KMS-11 (cell line): ENCODE data around the gene FER1L5.

Source experiments
- H2AFZ ChIP-seq: fragments of 200-600 bp; sonication (generic); 2 replicates; pipeline ENCODE4 v1.6.1; 2016; ENCODE audit warnings: antibody characterized with exemption, mixed run types, low read depth
- H3K27ac ChIP-seq: fragments of 200-600 bp; sonication (generic); 2 replicates; pipeline ENCODE4 v1.6.1; 2016; ENCODE audit warnings: mild to moderate bottlenecking, mixed run types
- H3K27me3 ChIP-seq: fragments of 200-600 bp; sonication (generic); 2 replicates; pipeline ENCODE4 v1.6.1; 2017; ENCODE audit warnings: mild to moderate bottlenecking, low read depth, mixed run types, moderate library complexity; ENCODE audit not compliant: insufficient read depth
- H3K36me3 ChIP-seq: fragments of 200-600 bp; sonication (generic); 2 replicates; pipeline ENCODE4 v1.6.1; 2017; ENCODE audit warnings: mild to moderate bottlenecking, mixed run types; ENCODE audit not compliant: insufficient read depth
- H3K4me1 ChIP-seq: fragments of 200-600 bp; sonication (generic); 2 replicates; pipeline ENCODE4 v1.6.1; 2016; ENCODE audit warnings: mild to moderate bottlenecking, low read depth, mixed run types; ENCODE audit not compliant: poor library complexity, severe bottlenecking
- H3K4me2 ChIP-seq: fragments of 200-600 bp; sonication (generic); 2 replicates; pipeline ENCODE4 v1.7.0; 2016; ENCODE audit warnings: mild to moderate bottlenecking, mixed run types
- H3K4me3 ChIP-seq: fragments of 200-600 bp; sonication (generic); IDR thresholded peaks from 2 replicates; pipeline ENCODE4 v1.6.1; 2017; ENCODE audit warnings: low read depth, low read length, mixed read lengths; ENCODE audit not compliant: insufficient read depth
- H3K79me2 ChIP-seq: fragments of 200-600 bp; sonication (generic); 2 replicates; pipeline ENCODE4 v1.6.1; 2016; ENCODE audit warnings: low read depth, mixed run types; ENCODE audit not compliant: insufficient read depth
- H3K9ac ChIP-seq: fragments of 200-600 bp; sonication (generic); 2 replicates; pipeline ENCODE4 v1.6.1; 2016; ENCODE audit warnings: mild to moderate bottlenecking, mixed run types
- H4K20me1 ChIP-seq: fragments of 200-600 bp; sonication (generic); 2 replicates; pipeline ENCODE4 v1.6.1; 2016; ENCODE audit warnings: mild to moderate bottlenecking, mixed run types; ENCODE audit not compliant: insufficient read depth
- CTCF ChIP-seq: fragments of 200-600 bp; sonication (generic); conservative IDR thresholded peaks from 2 replicates; pipeline ENCODE4 v1.6.1; 2017; ENCODE audit warnings: low read depth, mild to moderate bottlenecking, antibody characterized with exemption, low read length, moderate library complexity, mixed read lengths

FER1L5 gene

GRCh38 chr2:96608469-96609455 lies 33.8 kb upstream of the FER1L5 start:
- Histone ChIP-seq H2AFZ (no peak overlapping the region), H3K36me3 (peaks cover 5% of the 10 kb centered on the region; the same call in 1 of the 2 replicates), H3K79me2 (no peaks in the 10 kb centered on the region), H3K27ac (peak overlapping the region; percentile 51), H3K4me2 (peak overlapping the region; percentile 46; the same call in 1 of the 2 replicates), H4K20me1 (no peaks in the 10 kb centered on the region), H3K9ac (no peak overlapping the region), H3K4me1 (peaks cover 48% of the 10 kb centered on the region), H3K27me3 (no peaks in the 10 kb centered on the region), H3K4me3 (no peak overlapping the region)
- no peak for TF ChIP-seq CTCF

- no peaks in the 10 kb centered on the region for H3K27me3 ChIP-seq
- no peak overlapping the region; the same call in 1 of the 2 replicates for H3K4me2 ChIP-seq
- H3K79me2 ChIP-seq, result no peaks in the 10 kb centered on the region
- H3K36me3 ChIP-seq, result peaks cover 5% of the 10 kb centered on the region; the same call in 1 of the 2 replicates
- TF ChIP-seq CTCF, result no peak
- no peak overlapping the region for H3K27ac ChIP-seq
- H2AFZ ChIP-seq, result no peak overlapping the region
- no peak overlapping the region for H3K9ac ChIP-seq
- no peaks in the 10 kb centered on the region for H4K20me1 ChIP-seq
- no peak overlapping the region for H3K4me3 ChIP-seq
- peaks cover 31% of the 10 kb centered on the region for H3K4me1 ChIP-seq
These were observed 26.4 kb upstream of the FER1L5 start for GRCh38 chr2:96616128-96616527.

DNA sequence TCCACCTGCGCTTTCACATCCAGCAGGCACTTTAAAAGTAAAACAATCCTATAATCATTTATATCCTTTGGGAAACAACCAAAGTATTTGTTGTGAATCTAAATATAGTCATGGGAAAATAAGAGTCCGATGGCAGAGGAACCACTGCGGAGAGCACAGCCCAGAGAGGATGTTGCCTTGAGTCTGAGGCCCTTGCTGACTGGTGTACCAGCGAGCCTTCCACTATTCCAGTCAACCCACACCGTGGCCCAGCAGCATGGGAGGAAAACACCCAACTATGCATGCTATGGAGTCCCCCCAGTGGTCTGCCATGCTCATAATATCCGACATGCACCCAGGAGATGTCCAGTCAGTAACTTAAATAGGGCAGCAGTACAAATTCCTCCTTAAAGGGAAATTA lies 26.0 kb upstream of the FER1L5 start:
- Histone ChIP-seq H3K4me2 (peak overlapping the region; percentile 5; the same call in 1 of the 2 replicates), H3K27ac (peak overlapping the region; percentile 31; the same call in 1 of the 2 replicates), H2AFZ (no peak overlapping the region), H3K9ac (no peak overlapping the region), H4K20me1 (no peaks in the 10 kb centered on the region), H3K4me3 (no peak overlapping the region), H3K79me2 (no peaks in the 10 kb centered on the region), H3K4me1 (peaks cover 31% of the 10 kb centered on the region), H3K36me3 (peaks cover 5% of the 10 kb centered on the region; the same call in 1 of the 2 replicates), H3K27me3 (no peaks in the 10 kb centered on the region)
- no peak for TF ChIP-seq CTCF

DNA sequence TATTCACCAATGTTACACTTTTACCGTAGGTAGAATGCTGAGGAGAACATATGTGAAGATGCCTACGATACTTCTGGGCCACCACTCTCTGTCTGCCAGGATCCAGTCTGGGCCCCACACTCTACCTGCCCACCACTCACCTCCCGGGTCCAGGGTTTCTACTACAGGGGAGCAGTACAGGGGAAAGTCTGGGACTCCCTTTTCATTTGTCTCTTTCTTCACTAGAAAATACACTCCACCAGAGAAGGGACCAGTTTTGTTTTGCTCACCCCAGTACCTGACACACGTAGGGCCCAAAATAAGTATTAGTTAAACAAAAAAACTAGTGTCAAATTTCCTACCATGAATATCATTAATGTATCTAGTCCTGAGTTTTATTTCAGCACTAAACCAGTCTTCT lies 25.6 kb upstream of the FER1L5 start:
- peaks cover 31% of the 10 kb centered on the region for H3K4me1 ChIP-seq
- no peak overlapping the region for H3K4me3 ChIP-seq
- peak overlapping the region; percentile 5; the same call in 1 of the 2 replicates for H3K4me2 ChIP-seq
- H3K36me3 ChIP-seq, result peaks cover 5% of the 10 kb centered on the region; the same call in 1 of the 2 replicates
- H4K20me1 ChIP-seq, result no peaks in the 10 kb centered on the region
- H2AFZ ChIP-seq, result no peak overlapping the region
- no peak for TF ChIP-seq CTCF
- no peak overlapping the region for H3K9ac ChIP-seq
- no peaks in the 10 kb centered on the region for H3K27me3 ChIP-seq
- peak overlapping the region; percentile 31; the same call in 1 of the 2 replicates for H3K27ac ChIP-seq
- no peaks in the 10 kb centered on the region; the same call in 1 of the 2 replicates for H3K79me2 ChIP-seq
